Measurements from ENCODE around the gene NME8.

DNA sequence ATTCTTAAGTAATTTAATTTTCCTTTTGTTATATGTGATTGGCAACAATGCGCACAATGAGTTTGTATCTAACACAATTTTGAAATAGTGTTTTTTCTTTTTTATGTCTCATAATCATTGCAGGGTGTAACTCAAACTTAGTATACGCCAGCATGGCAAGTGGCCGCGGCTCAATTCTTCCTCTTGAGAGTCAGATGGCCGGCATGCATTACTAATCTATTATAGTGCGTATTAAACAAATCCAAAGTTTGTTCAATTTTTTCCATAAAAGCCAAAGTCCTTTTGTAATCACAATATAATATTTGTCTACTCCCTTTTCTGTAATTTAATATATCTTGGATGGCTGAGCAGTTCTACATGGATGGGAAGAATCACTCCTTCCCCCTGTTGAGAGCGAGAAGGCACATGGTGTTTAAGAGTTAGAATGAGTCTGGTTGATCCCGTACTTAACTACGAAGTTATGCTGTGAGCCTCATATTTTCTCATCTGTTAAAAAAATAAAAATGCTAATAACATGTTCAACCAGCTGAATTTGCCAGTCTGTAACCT lies 84.7 kb downstream of the NME8 start:
- TF ChIP-seq CTCF (conservative IDR thresholded peaks at IDR 0.05; ENCODE audit: low read depth, low read length) (no peak), EZH2phosphoT487 (IDR thresholded peaks at IDR 0.05; ENCODE audit: borderline replicate concordance, low read length) (no peak)
